ENCODE data around the gene WDR89.
"Not testable (repeated sequence)": the region's sequence is repeated elsewhere in the genome, so short reads cannot be mapped to it uniquely, and the experiment has no call there.

WDR89 gene

GRCh38 chr14:63614679-63615363, 26.9 kb downstream of the WDR89 start:
- no peaks in the 10 kb centered on the region for H3K27me3 ChIP-seq (ENCODE audit: control insufficient read depth, insufficient read depth, low read length)
- no peaks in the 10 kb centered on the region for H3K36me3 ChIP-seq (ENCODE audit: control insufficient read depth, insufficient read depth, low read length)
- H3K9ac ChIP-seq (ENCODE audit: low read length), result no peak overlapping the region
- H3K4me3 ChIP-seq (ENCODE audit: low read length), result no peak overlapping the region
- H3K4me1 ChIP-seq (ENCODE audit: control insufficient read depth, insufficient read depth, low read length), result no peaks in the 10 kb centered on the region
- H3K27ac ChIP-seq (ENCODE audit: low read depth, low read length), result no peak overlapping the region

GRCh38 chr14:63611078-63611477, 30.6 kb downstream of the WDR89 start:
- no peaks in the 10 kb centered on the region for H3K27me3 ChIP-seq (ENCODE audit: control insufficient read depth, insufficient read depth, low read length)

GRCh38 chr14:63605041-63605532, 36.6 kb downstream of the WDR89 start:
- H3K27me3 ChIP-seq (ENCODE audit: control insufficient read depth, insufficient read depth, low read length), result no peaks in the 10 kb centered on the region
- no peak overlapping the region for H3K4me3 ChIP-seq (ENCODE audit: low read length)
- H3K36me3 ChIP-seq (ENCODE audit: control insufficient read depth, insufficient read depth, low read length), result no peaks in the 10 kb centered on the region
- H3K4me1 ChIP-seq (ENCODE audit: control insufficient read depth, insufficient read depth, low read length), result no peaks in the 10 kb centered on the region
- H3K27ac ChIP-seq (ENCODE audit: low read depth, low read length), result no peak overlapping the region
- no peak overlapping the region for H3K9ac ChIP-seq (ENCODE audit: low read length)

More at GRCh38 chr14:63611078-63611477, 30.6 kb downstream of the WDR89 start:
- Histone ChIP-seq H3K27ac (ENCODE audit: low read depth, low read length) (no peak overlapping the region), H3K4me3 (ENCODE audit: low read length) (no peak overlapping the region), H3K36me3 (ENCODE audit: control insufficient read depth, insufficient read depth, low read length) (no peaks in the 10 kb centered on the region), H3K4me1 (ENCODE audit: control insufficient read depth, insufficient read depth, low read length) (no peaks in the 10 kb centered on the region), H3K9ac (ENCODE audit: low read length) (no peak overlapping the region)

GRCh38 chr14:63604626-63605025, 37.0 kb downstream of the WDR89 start:
- Histone ChIP-seq H3K4me3 (ENCODE audit: low read length) (no peak overlapping the region), H3K27me3 (ENCODE audit: control insufficient read depth, insufficient read depth, low read length) (no peaks in the 10 kb centered on the region)

GRCh38 chr14:63603749-63604277, 37.9 kb downstream of the WDR89 start:
- Histone ChIP-seq H3K36me3 (ENCODE audit: control insufficient read depth, insufficient read depth, low read length) (peaks cover 8% of the 10 kb centered on the region), H3K9ac (ENCODE audit: low read length) (no peak overlapping the region), H3K4me1 (ENCODE audit: control insufficient read depth, insufficient read depth, low read length) (no peaks in the 10 kb centered on the region), H3K4me3 (ENCODE audit: low read length) (no peak overlapping the region), H3K27ac (ENCODE audit: low read depth, low read length) (no peak overlapping the region), H3K27me3 (ENCODE audit: control insufficient read depth, insufficient read depth, low read length) (no peaks in the 10 kb centered on the region)

More at GRCh38 chr14:63604626-63605025, 37.0 kb downstream of the WDR89 start:
- Histone ChIP-seq H3K36me3 (ENCODE audit: control insufficient read depth, insufficient read depth, low read length) (peaks cover under 1% of the 10 kb centered on the region), H3K9ac (ENCODE audit: low read length) (no peak overlapping the region), H3K27ac (ENCODE audit: low read depth, low read length) (no peak overlapping the region), H3K4me1 (ENCODE audit: control insufficient read depth, insufficient read depth, low read length) (no peaks in the 10 kb centered on the region)

- no peaks in the 10 kb centered on the region for H3K27me3 ChIP-seq (ENCODE audit: control insufficient read depth, insufficient read depth, low read length)
- peaks cover 9% of the 10 kb centered on the region for H3K36me3 ChIP-seq (ENCODE audit: control insufficient read depth, insufficient read depth, low read length)
- H3K27ac ChIP-seq (ENCODE audit: low read depth, low read length), result no peak overlapping the region
- H3K9ac ChIP-seq (ENCODE audit: low read length), result no peak overlapping the region
- H3K4me1 ChIP-seq (ENCODE audit: control insufficient read depth, insufficient read depth, low read length), result no peaks in the 10 kb centered on the region
- H3K4me3 ChIP-seq (ENCODE audit: low read length), result no peak overlapping the region
Observed at GRCh38 chr14:63598807-63599206, 42.9 kb downstream of the WDR89 start.

GRCh38 chr14:63596998-63597658, 44.5 kb downstream of the WDR89 start:
- H3K36me3 ChIP-seq (ENCODE audit: control insufficient read depth, insufficient read depth, low read length), result peaks cover 9% of the 10 kb centered on the region
- H3K4me1 ChIP-seq (ENCODE audit: control insufficient read depth, insufficient read depth, low read length), result no peaks in the 10 kb centered on the region
- H3K27me3 ChIP-seq (ENCODE audit: control insufficient read depth, insufficient read depth, low read length), result no peaks in the 10 kb centered on the region
- H3K9ac ChIP-seq (ENCODE audit: low read length), result no peak overlapping the region
- H3K4me3 ChIP-seq (ENCODE audit: low read length), result no peak overlapping the region
- no peak overlapping the region for H3K27ac ChIP-seq (ENCODE audit: low read depth, low read length)

- Histone ChIP-seq H3K27me3 (ENCODE audit: control insufficient read depth, insufficient read depth, low read length) (no peaks in the 10 kb centered on the region), H3K27ac (ENCODE audit: low read depth, low read length) (no peak overlapping the region), H3K36me3 (ENCODE audit: control insufficient read depth, insufficient read depth, low read length) (peaks cover 9% of the 10 kb centered on the region), H3K4me3 (ENCODE audit: low read length) (no peak overlapping the region), H3K9ac (ENCODE audit: low read length) (no peak overlapping the region), H3K4me1 (ENCODE audit: control insufficient read depth, insufficient read depth, low read length) (no peaks in the 10 kb centered on the region)
Observed at GRCh38 chr14:63594455-63595372, 47.0 kb downstream of the WDR89 start.

GRCh38 chr14:63583046-63583445, 58.6 kb downstream of the WDR89 start:
- not testable (repeated sequence) for H3K4me3 ChIP-seq (ENCODE audit: low read length); H3K36me3 ChIP-seq (ENCODE audit: control insufficient read depth, insufficient read depth, low read length); H3K4me1 ChIP-seq (ENCODE audit: control insufficient read depth, insufficient read depth, low read length); H3K9ac ChIP-seq (ENCODE audit: low read length); H3K27me3 ChIP-seq (ENCODE audit: control insufficient read depth, insufficient read depth, low read length); H3K27ac ChIP-seq (ENCODE audit: low read depth, low read length)

- H3K27me3 ChIP-seq (ENCODE audit: control insufficient read depth, insufficient read depth, low read length), result no peaks in the 10 kb centered on the region
- H3K4me3 ChIP-seq (ENCODE audit: low read length), result no peak overlapping the region
- H3K9ac ChIP-seq (ENCODE audit: low read length), result no peak overlapping the region
- H3K27ac ChIP-seq (ENCODE audit: low read depth, low read length), result no peak overlapping the region
- H3K4me1 ChIP-seq (ENCODE audit: control insufficient read depth, insufficient read depth, low read length), result no peaks in the 10 kb centered on the region
- H3K36me3 ChIP-seq (ENCODE audit: control insufficient read depth, insufficient read depth, low read length), result no peaks in the 10 kb centered on the region
Observed at GRCh38 chr14:63581491-63581890, 60.2 kb downstream of the WDR89 start.

- H3K9ac ChIP-seq (ENCODE audit: low read length), result no peak overlapping the region
- H3K27ac ChIP-seq (ENCODE audit: low read depth, low read length), result no peak overlapping the region
- H3K4me1 ChIP-seq (ENCODE audit: control insufficient read depth, insufficient read depth, low read length), result no peaks in the 10 kb centered on the region
- no peak overlapping the region for H3K4me3 ChIP-seq (ENCODE audit: low read length)
- H3K27me3 ChIP-seq (ENCODE audit: control insufficient read depth, insufficient read depth, low read length), result no peaks in the 10 kb centered on the region
- no peaks in the 10 kb centered on the region for H3K36me3 ChIP-seq (ENCODE audit: control insufficient read depth, insufficient read depth, low read length)
Observed at GRCh38 chr14:63578300-63578699, 63.4 kb downstream of the WDR89 start.

GRCh38 chr14:63573581-63573980, 68.1 kb downstream of the WDR89 start:
- Histone ChIP-seq H3K27me3 (ENCODE audit: control insufficient read depth, insufficient read depth, low read length) (no peaks in the 10 kb centered on the region), H3K9ac (ENCODE audit: low read length) (no peak overlapping the region), H3K4me1 (ENCODE audit: control insufficient read depth, insufficient read depth, low read length) (no peaks in the 10 kb centered on the region), H3K4me3 (ENCODE audit: low read length) (no peak overlapping the region), H3K27ac (ENCODE audit: low read depth, low read length) (no peak overlapping the region), H3K36me3 (ENCODE audit: control insufficient read depth, insufficient read depth, low read length) (no peaks in the 10 kb centered on the region)
